ENCODE data around the gene DPY19L3.

The DPY19L3 gene

GRCh38 chr19:32522967-32523366, 117.4 kb downstream of the DPY19L3 start:
- DNase-seq: no peak

- DNase-seq: no peak
Observed at GRCh38 chr19:32526895-32527294, 121.3 kb downstream of the DPY19L3 start.

DNA sequence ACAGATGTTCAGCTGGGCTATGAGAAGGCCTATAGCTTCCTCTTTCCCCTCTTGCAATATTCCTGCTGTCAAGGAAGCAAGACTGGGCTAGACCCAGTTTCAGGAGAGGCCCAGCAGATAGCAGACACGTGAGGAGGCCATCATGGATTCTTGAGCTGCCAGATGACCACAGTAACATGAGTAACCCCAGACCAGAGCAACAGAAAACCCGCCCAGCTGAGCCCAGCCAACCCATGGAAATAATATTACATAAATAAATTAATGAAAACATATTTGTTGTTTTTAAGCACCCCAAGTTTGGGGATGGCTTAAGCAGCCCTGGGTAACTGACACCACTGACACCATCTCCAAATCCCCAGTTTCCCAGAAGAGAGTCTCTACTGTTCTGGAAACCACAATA, 125.2 kb downstream of the DPY19L3 start:
- no peak for DNase-seq

DNA sequence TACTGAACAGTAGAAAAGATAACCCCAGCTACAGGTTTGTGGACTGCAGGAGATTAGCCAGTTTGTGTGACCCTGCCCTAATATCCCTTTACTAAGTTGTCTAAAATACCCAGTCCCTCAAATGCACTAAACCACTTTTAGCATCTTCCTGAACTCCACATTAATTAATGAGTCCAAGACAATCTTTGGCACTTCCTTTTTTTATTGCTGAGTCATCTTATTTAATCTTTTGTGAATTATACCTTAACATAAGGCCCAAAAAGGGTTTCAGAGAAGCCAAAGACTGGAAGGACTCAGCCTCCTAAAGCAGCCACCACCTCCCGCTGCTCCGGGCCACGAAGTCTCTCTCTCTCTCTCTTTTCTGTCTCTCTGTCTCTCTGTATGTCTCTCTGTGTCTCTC, 126.7 kb downstream of the DPY19L3 start:
- DNase-seq: no peak

Data from NCI-H1436 (cell line).